ENCODE measurements around the gene PPAN.

PPAN gene

DNA sequence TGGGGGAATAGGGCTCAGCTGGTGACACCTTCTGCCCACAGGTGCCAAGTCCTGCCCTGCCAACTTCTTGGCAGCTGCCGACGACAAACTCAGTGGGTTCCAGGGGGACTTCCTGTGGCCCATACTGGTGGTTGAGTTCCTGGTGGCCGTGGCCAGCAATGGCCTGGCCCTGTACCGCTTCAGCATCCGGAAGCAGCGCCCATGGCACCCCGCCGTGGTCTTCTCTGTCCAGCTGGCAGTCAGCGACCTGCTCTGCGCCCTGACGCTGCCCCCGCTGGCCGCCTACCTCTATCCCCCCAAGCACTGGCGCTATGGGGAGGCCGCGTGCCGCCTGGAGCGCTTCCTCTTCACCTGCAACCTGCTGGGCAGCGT lies 7.4 kb downstream of the PPAN start:
- no peak for DNase-seq (ENCODE audit: low read depth in 2 of 2)

DNA sequence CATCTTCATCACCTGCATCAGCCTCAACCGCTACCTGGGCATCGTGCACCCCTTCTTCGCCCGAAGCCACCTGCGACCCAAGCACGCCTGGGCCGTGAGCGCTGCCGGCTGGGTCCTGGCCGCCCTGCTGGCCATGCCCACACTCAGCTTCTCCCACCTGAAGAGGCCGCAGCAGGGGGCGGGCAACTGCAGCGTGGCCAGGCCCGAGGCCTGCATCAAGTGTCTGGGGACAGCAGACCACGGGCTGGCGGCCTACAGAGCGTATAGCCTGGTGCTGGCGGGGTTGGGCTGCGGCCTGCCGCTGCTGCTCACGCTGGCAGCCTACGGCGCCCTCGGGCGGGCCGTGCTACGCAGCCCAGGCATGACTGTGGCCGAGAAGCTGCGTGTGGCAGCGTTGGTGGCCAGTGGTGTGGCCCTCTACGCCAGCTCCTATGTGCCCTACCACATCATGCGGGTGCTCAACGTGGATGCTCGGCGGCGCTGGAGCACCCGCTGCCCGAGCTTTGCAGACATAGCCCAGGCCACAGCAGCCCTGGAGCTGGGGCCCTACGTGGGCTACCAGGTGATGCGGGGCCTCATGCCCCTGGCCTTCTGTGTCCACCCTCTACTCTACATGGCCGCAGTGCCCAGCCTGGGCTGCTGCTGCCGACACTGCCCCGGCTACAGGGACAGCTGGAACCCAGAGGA lies 7.9 kb downstream of the PPAN start:
- DNase-seq (ENCODE audit: low read depth in 2 of 2) = no peak

DNA sequence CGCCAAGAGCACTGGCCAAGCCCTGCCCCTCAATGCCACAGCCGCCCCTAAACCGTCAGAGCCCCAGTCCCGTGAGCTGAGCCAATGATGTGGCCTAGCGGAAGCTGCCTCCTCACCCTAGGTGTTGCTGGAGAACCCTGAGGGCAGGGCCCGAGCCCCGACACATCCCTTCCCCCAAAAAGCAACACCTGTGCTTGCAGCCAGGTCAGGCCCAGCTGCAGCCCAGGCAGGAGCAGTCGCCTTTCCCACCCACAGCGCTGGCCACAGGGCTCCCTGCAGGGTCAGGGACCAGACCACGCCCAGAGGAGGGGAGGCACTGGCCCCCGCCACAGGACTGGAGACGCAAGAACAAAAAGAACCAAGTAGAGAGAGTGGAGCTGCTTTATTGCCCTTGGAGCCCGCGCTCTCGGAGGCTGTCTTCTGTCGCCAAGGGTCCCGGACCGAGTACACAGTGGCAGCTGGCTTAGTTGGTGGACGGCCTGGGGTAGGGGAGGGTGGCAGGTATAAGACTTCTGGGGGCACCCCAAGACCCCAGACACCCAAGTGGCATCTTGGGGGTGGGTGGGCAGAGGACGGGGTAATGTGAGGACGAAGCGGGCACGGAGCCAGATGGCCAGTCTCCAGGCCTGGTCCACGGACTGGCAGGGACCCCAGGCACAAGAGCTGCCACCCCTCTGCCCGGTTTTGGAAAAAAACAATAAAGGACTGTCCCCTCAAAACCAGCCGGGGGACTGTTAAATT lies 8.7 kb downstream of the PPAN start:
- DNase-seq (ENCODE audit: low read depth in 2 of 2) = no peak

DNA sequence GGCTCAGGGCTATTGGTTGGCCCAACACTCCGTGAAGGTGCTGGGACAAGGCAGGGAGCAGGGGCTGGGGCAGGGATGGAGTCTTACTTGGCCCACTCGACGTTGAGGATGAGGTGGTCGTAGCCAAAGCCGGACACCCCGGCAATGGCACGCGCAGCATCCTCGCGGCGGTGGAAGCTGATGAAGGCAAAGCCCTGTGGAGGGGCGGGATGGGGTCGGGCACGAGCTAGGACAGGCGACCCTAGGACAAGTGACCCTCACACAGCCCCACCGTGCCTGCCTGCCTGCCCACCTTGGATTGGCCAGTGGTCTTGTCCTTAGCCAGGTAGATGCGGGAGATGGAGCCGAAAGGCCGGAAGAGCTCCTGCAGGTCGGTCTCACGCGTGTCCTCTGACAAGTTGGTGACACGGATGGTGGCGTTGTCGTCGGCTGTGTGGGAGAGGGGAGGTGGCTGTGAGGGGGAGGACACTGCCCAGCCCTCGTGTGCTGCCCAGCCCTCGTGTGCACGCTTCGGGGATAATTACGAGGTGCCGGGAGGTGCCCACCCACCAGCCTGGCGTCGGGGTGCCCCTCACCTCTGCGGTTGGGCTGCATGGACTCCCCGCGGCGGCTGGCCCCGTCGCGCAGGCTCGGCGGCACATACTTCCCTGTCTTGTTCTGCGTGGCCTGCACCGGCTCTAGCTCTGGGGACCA lies 9.4 kb downstream of the PPAN start:
- no peak for DNase-seq (ENCODE audit: low read depth in 2 of 2)

DNA sequence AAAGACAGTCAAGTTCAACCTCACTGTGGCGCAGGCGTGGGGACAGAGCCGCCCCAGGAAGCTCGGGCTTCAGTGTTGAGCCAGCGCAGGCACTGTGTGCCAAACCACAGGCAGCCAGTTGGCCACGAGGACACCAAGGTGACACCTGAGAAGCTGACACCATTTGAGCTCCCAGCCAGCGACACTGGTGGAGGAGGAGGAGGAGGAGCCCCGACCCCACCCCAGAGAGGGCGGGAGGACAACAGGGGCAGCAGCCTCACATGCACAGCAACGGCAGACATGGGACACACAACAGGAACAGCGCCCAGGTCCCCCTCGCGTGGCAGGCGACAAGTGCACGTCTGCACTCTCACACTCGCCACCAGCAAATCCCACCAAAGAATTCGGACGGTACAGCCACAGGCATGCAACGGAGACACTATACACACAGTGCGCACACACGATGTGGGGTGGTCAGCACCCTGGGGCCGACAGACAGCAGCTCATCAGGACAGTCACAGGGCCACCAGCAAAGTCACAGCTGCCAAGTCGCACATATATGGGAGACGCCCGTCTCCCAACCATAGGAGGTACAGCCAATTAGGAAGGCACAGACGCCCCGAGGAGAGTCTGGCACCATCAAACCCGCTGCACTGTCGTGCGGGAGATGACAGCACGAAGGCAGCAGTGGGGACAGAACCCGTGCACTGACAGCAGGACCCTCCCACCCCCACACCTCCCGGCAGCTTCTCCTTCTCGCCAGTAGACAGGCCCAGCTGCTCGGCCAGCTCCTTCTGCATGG lies 10.1 kb downstream of the PPAN start:
- no peak for DNase-seq (ENCODE audit: low read depth in 2 of 2)

DNA sequence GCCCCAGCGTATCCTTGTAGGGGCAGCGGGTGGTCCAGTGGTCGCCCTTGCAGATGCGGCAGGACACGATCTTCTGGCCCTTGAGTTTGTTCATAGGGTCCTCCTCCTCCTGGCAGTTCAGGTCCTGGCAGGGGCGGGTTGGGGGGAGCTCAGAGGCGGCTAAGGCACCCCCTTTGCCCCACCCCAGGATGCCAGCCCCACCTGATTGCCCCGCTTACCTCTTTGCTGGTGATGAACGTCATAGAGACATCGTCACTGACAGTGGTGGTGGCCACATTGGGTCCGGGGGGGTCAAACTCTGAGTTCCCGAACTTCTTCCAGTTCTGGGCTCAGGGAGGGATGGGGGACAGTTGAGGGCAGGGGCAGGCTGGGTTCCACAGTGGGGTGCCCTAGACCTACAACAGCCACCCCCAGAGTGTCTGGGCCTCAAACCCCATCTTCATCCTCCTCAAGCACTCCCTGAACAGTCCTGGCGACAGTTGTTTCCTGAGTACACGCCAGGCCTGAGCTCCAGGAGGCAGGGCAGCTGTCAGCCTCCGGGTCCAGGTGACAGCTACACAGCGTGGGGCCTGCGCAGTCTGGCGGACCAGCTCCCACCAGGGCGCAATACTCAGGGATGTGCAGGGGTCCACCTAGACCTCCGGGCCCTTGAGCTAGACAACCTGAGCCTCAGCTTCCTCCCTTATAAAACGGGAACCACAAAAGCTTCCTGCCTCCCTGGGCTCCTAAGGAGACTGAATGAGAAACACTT lies 10.9 kb downstream of the PPAN start:
- no peak for DNase-seq (ENCODE audit: low read depth in 2 of 2)

DNA sequence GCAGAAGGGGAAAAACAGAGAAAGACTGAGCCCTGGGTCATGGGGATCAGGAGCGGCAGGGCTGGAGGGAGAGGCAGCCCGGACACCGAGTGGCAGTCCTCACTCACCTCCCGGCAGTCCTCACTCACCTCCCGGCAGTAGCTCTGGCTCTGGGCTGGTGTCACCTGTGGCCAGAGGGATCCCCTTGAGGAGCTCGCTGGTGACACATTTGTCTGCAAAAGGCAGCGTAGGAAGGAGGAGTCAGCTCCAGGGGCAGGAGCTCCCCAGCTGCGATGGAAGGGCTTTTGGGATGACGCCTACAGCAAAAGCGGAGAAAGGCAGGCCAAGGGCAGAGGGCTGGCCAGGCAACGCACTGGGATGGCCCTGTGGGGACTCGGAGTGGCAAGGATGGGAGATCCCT lies 12.8 kb downstream of the PPAN start:
- DNase-seq (ENCODE audit: low read depth in 2 of 2) = no peak

DNA sequence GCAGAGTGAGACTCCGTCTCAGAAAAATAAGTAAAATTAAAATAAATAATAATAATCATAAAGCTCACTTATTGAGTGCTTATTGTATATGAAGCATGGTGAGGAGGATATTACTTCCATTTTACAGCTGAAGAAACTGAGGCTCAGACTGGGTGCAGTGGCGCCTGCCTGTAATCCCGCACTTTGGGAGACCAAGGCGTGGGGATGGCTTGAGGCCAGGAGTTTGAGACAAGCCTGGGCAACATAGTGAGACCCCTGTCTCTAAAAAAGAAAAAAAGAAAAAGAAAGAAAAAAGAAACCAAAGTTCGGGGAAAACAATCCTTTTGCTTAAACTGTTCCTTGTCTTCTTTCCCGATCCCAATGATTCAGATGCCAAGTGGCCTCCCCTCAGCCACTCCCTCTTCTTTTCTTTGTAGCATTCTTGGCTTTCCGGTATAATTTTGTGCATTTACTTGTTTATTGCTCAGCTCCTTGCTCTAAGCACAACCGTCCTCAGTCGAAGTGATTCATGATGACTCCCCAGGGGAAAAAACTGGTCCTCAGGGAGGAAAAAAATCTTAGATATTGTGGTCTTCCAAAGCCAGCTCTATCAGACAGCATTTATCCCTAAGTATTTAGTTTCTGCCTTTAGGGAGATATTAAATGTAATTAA lies 14.5 kb downstream of the PPAN start:
- DNase-seq (ENCODE audit: low read depth in 2 of 2) = no peak

DNA sequence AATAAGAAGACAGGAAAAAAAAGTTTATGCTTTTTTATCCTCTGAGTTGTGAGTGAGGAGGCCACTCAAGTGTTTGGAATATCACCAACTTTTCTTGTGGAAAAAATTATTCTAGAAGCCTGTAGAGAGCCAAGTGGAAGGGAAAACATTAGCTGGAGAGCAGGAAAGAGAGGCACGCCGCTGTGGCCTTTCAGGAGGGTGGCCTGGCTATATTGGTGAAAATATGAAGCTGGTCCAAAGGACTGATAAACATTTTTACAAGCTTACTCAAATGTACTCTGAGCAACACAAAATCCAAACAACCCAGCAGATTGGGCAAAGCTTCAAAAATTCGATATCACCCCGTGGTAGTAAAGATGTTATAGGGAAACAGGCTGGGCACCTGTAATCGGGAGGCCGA lies 15.9 kb downstream of the PPAN start:
- DNase-seq (ENCODE audit: low read depth in 2 of 2) = no peak

DNA sequence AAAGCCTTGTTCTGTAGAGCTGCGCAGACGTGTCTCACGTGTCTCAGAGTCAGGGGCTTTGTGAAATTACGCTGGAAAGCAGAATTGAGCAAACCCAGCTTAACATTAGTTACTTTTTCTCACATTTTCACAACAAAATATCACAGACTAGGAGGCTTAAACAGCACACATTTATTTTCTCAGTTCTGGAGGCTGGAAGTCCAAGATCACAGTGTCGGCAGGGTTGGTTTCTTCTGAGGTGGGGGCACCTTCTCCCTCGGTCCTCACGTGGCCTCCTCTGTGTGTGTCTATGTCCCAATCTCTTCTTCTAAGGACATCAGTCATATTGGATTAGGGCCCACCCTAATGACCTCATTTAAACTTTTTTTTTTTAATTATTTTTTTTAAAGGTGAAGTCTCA lies 18.3 kb downstream of the PPAN start:
- DNase-seq (ENCODE audit: low read depth in 2 of 2) = no peak

DNA sequence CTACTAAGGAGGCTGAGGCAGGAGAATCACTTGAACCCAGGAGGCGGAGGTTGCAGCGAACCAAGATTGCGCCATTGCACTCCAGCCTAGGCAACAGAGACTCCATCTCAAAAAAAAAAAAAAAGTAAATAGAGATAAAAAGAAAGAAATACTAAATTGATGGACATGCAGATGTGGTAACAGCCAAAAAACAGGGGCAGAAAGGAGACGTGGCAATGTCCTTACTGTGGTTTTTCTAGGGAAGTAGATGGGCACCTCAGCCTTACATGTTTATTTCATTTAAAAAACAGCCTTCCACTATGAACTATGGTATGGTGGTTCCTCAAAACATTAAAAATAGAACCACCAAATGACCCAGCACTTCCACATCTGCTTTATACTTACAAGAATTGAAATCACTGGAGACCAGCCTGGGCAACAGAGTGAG lies 20.1 kb downstream of the PPAN start:
- DNase-seq (ENCODE audit: low read depth in 2 of 2) = no peak

DNA sequence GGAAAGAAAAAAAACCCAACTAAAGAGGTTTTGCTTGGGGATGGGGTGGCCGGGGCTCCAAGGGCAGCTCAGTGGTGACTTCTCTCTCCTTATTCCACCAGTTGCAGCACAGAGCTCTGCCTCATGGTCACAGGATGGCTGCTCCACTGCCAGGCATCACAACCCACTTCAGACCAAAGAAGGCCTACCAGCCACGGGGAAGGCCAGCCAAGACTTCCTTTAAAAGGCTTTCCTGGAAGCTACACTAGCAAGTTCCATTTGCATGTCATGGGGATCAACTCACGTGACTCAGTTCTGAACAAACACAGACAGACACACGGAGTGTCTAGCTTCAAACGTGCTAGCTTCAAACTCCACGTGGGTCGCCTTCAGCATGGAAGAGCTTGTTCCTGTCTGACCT lies 26.7 kb downstream of the PPAN start:
- no peak for DNase-seq (ENCODE audit: low read depth in 2 of 2)

DNA sequence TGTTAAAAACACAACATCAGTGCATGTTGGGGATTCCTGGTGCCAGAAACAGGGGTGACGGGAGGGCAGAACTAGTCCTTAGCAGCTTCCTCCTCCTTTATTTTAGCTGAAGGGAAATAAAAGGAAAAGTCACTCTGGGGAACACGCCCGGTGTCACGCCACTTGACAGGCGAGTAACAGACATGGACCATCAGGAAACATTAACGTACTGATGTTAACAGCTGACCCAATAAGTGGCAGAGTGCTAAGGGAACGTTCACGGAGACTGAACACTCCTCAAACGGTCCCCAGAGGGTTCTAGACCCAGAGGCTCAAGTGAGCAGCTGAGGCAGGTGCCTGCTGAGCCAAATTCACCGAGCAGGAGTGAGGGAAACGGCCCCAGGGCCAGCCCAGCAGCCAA lies 27.4 kb downstream of the PPAN start:
- DNase-seq (ENCODE audit: low read depth in 2 of 2) = no peak

DNA sequence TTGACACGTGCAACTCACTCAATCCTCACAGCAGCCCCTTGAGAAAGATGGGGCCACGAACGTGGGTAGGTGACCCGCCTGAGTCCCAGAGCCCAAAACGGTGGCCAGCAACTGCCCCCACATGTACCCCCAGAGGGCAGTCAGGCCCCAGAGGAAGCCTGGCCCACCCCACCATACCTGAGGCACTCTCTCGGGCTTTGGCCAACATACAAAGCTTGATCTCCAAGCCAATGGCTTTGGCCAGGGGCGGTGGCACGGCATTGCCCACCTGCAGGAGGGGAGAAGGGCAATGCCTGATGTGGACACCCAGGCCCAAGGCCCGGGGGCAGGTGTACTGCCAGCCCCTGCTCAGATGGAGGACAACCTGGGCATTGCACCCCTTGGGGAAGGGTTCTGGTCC lies 27.9 kb downstream of the PPAN start:
- no peak for DNase-seq (ENCODE audit: low read depth in 2 of 2)

DNA sequence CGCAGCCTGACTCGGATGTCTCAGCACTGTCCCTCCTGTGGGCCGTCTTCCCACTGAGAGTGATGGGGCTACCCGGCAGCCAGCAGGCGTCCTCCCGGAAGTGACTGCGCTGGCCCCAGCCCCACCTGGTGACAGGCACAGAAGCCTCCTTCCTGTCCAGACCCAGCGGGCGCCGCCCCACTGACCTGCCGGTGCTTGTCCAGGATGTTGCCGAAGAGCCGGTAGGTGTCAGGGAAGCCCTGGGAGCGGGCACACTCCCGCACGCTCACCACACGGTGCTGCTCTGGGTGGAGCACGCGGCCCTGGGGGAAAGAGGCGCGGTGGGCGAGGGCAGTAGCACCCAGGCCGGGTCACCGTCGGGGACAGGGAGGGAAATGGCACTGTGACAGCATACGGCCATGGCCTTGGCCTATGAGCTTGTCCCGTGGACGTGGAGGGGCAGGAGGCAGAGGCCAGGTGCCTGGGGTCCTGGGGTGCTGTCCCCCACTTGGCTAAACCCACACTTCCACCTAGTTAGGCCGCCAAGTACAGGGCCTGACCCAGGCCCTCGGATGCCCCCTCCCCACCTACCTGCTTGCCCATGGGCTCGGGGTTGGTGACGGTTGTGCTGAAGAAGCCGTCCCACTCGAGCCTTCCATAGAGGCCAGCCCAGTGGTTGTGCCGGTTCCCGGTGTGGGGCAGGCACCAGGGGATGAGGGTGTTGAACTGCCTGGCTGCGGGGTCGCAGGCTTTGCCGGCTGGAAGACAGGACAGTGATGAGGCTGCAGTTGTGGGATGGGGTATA lies 29.6 kb downstream of the PPAN start:
- DNase-seq (ENCODE audit: low read depth in 2 of 2) = no peak

DNA sequence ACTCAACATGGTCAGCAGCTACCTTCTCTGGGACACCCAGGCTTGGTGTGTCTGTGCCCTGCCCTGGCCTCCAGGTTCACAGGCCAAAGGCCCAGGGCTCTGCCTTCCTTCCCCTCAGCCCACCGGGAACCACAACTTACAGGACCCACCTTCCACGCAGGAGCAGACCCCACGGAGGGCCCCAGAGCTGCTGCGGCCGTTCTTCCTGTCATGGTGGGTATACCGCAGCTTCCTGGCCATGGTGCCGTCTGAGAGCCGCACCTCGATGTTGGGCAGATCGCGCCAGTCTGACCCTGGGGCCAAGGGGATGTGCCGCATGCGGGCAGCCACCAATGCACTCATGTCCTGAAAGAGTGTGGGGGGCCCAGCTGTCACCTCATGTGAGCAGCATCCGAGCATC lies 30.8 kb downstream of the PPAN start:
- DNase-seq (ENCODE audit: low read depth in 2 of 2) = no peak

DNA sequence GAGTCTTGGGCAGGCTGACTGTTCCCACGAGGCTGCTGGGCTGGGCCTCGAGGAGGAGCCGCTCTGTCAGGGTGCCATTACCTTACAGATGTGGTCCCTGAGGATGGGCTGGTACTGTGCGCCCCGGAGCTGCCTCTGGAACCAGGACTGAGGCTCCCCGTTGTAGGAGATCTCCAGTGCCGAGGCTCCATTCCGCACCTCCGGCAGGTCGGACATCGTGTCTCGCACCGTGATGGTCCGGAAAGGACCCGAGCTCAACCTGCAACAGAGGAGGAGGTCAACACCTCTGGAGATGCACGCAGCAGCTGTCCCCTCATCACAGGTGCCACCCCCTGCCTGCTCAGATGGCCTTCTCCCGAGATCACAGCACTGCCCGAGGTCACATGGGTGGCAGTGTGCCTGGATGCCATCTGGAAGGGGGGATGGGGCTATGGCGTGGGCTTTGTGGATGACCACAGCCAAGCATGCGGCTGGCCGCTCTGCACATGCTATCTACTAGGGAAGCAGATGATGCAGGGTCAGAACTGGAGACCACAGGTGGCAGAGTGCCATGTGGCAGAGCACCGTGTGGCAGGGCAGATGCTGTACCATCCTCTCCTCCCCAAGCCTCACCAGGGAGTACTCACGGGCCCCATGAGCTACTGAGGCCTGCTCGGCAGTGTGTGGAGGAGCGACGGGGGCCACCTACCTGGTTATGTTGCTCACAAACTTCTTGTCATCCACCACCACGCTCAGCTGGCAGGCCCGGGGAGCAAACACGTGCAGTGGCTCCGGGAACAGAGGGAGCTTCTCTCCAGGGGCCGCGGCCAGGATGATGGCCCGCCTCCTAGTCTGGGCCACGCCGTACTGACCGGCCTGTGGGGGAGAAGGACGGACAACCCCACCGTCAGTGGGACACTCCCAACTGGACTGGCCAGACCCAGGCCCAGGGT lies 31.9 kb downstream of the PPAN start:
- DNase-seq (ENCODE audit: low read depth in 2 of 2) = no peak

DNA sequence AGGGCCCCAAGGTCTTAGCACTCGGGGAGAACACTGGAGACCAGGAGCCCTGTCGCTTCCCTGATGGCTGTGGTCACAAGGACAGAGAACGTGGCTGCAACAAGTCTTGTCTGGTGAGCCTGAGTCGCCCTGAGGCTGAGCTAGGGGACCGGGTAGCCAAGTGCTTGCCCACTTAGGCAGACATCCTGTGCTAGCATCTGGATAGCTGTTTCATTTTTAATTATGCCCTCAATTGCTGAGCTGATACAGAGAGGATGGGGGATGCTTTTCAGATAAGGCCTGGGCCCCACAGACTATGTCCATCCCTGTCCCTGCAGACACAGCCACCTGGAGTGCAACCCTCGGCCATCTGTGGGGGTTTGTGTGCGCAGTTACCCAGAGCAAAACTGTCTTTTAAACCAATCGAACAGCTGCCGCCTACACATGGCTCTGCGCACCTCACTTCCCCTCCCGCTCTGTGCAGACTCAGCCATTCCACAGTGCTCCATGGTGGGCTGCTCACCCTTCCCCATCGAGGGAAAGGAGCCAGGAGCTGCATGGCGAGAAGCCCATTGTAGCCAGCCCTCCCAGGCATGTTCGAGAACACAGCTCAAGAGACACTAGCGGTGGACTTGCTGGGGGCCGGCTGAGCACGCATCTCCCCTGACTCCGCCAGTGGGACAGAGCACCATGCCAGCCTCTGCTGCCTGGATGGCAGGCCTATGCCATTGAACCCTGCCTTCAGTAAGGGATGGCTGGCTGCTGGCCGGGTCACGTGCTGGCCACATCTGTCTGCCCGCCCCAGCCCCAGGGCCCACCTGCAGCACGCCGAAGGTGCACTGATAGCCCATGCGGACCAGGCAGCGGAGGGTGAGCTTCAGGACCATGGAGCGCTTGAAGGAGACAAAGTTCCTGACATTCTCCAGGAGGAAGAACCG lies 33.0 kb downstream of the PPAN start:
- no peak for DNase-seq (ENCODE audit: low read depth in 2 of 2)
